ENCODE results near the gene SLC22A23. TPM values are rescaled to one million over a fixed set of nuclear protein-coding genes. Genes with fewer than 3 reads are reported as not detected.

The SLC22A23 gene
- total and polyA plus RNA-seq, 2 experiments from 2014 or later: 6.1 to 38.3 TPM

- TF ChIP-seq, protein P1, sequence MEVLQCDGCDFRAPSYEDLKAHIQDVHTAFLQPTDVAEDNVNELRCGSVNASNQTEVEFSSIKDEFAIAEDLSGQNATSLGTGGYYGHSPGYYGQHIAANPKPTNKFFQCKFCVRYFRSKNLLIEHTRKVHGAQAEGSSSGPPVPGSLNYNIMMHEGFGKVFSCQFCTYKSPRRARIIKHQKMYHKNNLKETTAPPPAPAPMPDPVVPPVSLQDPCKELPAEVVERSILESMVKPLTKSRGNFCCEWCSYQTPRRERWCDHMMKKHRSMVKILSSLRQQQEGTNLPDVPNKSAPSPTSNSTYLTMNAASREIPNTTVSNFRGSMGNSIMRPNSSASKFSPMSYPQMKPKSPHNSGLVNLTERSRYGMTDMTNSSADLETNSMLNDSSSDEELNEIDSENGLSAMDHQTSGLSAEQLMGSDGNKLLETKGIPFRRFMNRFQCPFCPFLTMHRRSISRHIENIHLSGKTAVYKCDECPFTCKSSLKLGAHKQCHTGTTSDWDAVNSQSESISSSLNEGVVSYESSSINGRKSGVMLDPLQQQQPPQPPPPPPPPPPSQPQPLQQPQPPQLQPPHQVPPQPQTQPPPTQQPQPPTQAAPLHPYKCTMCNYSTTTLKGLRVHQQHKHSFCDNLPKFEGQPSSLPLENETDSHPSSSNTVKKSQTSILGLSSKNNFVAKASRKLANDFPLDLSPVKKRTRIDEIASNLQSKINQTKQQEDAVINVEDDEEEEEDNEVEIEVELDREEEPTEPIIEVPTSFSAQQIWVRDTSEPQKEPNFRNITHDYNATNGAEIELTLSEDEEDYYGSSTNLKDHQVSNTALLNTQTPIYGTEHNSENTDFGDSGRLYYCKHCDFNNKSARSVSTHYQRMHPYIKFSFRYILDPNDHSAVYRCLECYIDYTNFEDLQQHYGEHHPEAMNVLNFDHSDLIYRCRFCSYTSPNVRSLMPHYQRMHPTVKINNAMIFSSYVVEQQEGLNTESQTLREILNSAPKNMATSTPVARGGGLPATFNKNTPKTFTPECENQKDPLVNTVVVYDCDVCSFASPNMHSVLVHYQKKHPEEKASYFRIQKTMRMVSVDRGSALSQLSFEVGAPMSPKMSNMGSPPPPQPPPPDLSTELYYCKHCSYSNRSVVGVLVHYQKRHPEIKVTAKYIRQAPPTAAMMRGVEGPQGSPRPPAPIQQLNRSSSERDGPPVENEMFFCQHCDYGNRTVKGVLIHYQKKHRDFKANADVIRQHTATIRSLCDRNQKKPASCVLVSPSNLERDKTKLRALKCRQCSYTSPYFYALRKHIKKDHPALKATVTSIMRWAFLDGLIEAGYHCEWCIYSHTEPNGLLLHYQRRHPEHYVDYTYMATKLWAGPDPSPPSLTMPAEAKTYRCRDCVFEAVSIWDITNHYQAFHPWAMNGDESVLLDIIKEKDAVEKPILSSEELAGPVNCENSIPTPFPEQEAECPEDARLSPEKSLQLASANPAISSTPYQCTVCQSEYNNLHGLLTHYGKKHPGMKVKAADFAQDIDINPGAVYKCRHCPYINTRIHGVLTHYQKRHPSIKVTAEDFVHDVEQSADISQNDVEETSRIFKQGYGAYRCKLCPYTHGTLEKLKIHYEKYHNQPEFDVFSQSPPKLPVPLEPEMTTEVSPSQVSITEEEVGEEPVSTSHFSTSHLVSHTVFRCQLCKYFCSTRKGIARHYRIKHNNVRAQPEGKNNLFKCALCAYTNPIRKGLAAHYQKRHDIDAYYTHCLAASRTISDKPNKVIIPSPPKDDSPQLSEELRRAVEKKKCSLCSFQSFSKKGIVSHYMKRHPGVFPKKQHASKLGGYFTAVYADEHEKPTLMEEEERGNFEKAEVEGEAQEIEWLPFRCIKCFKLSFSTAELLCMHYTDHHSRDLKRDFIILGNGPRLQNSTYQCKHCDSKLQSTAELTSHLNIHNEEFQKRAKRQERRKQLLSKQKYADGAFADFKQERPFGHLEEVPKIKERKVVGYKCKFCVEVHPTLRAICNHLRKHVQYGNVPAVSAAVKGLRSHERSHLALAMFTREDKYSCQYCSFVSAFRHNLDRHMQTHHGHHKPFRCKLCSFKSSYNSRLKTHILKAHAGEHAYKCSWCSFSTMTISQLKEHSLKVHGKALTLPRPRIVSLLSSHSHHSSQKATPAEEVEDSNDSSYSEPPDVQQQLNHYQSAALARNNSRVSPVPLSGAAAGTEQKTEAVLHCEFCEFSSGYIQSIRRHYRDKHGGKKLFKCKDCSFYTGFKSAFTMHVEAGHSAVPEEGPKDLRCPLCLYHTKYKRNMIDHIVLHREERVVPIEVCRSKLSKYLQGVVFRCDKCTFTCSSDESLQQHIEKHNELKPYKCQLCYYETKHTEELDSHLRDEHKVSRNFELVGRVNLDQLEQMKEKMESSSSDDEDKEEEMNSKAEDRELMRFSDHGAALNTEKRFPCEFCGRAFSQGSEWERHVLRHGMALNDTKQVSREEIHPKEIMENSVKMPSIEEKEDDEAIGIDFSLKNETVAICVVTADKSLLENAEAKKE (CRISPR knock-in tag; IDR thresholded peaks at IDR 0.05): no peak
- no peak for TF ChIP-seq EZH2 (IDR thresholded peaks at IDR 0.05; ENCODE audit: low read depth, unreplicated experiment)
- TF ChIP-seq POLR2AphosphoS5 (IDR thresholded peaks at IDR 0.05; ENCODE audit: low read depth): no peak
- no peak for TF ChIP-seq JUNB (IDR thresholded peaks at IDR 0.05; ENCODE audit: unreplicated experiment)
- TF ChIP-seq, protein P2, sequence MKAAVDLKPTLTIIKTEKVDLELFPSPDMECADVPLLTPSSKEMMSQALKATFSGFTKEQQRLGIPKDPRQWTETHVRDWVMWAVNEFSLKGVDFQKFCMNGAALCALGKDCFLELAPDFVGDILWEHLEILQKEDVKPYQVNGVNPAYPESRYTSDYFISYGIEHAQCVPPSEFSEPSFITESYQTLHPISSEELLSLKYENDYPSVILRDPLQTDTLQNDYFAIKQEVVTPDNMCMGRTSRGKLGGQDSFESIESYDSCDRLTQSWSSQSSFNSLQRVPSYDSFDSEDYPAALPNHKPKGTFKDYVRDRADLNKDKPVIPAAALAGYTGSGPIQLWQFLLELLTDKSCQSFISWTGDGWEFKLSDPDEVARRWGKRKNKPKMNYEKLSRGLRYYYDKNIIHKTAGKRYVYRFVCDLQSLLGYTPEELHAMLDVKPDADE (IDR thresholded peaks at IDR 0.05): no peak
Observed at GRCh38 chr6:3336859-3337515, 119.9 kb downstream of the SLC22A23 start (continued).

DNA sequence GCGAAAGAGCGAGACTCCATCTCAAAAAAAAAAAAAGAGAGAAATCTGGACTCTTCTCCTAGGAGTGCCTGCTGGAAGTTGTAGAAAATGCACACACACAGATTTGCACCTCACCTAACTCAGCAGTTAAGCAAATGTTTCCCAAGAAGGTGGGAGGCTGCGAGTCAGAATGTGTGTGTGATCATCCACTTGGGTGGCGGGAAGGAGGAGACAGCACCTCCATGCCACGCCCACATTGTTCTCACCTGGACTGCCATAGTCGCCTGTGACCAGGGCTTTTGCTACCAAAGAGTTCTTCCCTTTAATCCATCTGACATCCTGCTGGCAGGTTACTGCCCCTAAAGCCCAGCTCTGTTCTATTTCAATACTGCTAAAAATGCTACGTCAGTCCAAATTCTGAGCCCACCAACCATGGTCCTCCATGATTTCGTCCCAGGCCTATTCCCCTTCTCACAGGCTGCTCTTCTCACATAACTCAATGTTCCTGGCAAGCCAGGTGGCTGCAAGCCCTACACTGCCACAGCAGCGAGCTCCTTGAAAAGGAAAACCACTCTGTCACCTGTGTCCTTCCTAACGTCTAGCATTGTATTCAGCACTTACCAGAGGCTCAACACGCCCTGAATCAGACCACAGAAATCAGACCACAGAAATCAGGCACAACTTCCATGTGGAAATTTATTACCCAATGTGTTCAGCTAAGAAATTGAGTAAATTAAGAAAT, 120.6 kb downstream of the SLC22A23 start:
- Histone ChIP-seq H3K27ac (ENCODE audit: low read depth) (no peak overlapping the region), H2AFZ (no peak overlapping the region), H3K4me1 (ENCODE audit: insufficient read depth) (peaks cover 64% of the 10 kb centered on the region), H4K20me1 (replicated peaks; ENCODE audit: insufficient read depth) (no peaks in the 10 kb centered on the region), H3F3A (replicated peaks; ENCODE audit: low read depth) (no peaks in the 10 kb centered on the region; the same call in 1 of the 2 replicates), H3K9me2 (ENCODE audit: insufficient read depth) (no peaks in the 10 kb centered on the region), H3K4me3 (no peak overlapping the region), H3K36me3 (ENCODE audit: insufficient read depth) (no peaks in the 10 kb centered on the region), H3K27me3 (ENCODE audit: insufficient read depth) (no peaks in the 10 kb centered on the region), H3K79me2 (replicated peaks; ENCODE audit: insufficient read depth) (peaks cover 55% of the 10 kb centered on the region), H3K4me2 (no peak overlapping the region; the same call in 1 of the 2 replicates)
- Mint-ChIP-seq H3K36me3 (ENCODE audit: low read depth) (no peaks in the 10 kb centered on the region; the same call in 2 of the 3 replicates), H3K27ac (peak overlapping the region; percentile 38; the same call in 1 of the 2 replicates), H3K4me3 (no peak overlapping the region), H3K27me3 (ENCODE audit: insufficient read depth, low read depth, poor library complexity) (peaks cover 24% of the 10 kb centered on the region), H3K9me3 (no peaks in the 10 kb centered on the region; the same call in 2 of the 3 replicates), H3K4me1 (peaks cover 88% of the 10 kb centered on the region)
- no peak for ATAC-seq
- DNase-seq (ENCODE audit: low spot score): no peak
- TF ChIP-seq ZNF114 (CRISPR knock-in tag; IDR thresholded peaks at IDR 0.05) (no peak), REST (IDR thresholded peaks at IDR 0.05; ENCODE audit: unreplicated experiment) (no peak), POLR2AphosphoS5 (IDR thresholded peaks at IDR 0.05; ENCODE audit: low read depth) (no peak), ZNF331 (CRISPR knock-in tag; IDR thresholded peaks at IDR 0.05; ENCODE audit: low read depth) (no peak), STAT1 (IDR thresholded peaks at IDR 0.05; ENCODE audit: unreplicated experiment) (no peak), NANOG (IDR thresholded peaks at IDR 0.05; ENCODE audit: borderline replicate concordance) (no peak), CREB1 (CRISPR knock-in tag; IDR thresholded peaks at IDR 0.05; ENCODE audit: low read depth) (no peak), EZH2 (IDR thresholded peaks at IDR 0.05; ENCODE audit: low read depth, unreplicated experiment) (no peak)
